IPS-18a (cell line): Measurements from ENCODE around the gene NLE1.
"Not testable (repeated sequence)": the region's sequence is repeated elsewhere in the genome, so short reads cannot be mapped to it uniquely, and the experiment has no call there.

Experiments
- H3K27ac ChIP-seq: one replicate; pipeline ENCODE4 v1.5.1; 2013; ENCODE audit warnings: low read length
- H3K27me3 ChIP-seq: one replicate; pipeline ENCODE4 v1.6.1; 2013; ENCODE audit warnings: mild to moderate bottlenecking, low read length; ENCODE audit not compliant: control insufficient read depth, insufficient read depth
- H3K36me3 ChIP-seq: one replicate; pipeline ENCODE4 v1.6.1; 2013; ENCODE audit warnings: low read depth, low read length; ENCODE audit not compliant: control insufficient read depth
- H3K4me1 ChIP-seq: one replicate; pipeline ENCODE4 v1.6.1; 2013; ENCODE audit warnings: low read depth, low read length; ENCODE audit not compliant: control insufficient read depth
- H3K4me3 ChIP-seq: one replicate; pipeline ENCODE4 v1.5.1; 2013; ENCODE audit warnings: low read length
- H3K9ac ChIP-seq: one replicate; pipeline ENCODE4 v1.6.1; 2013; ENCODE audit warnings: mild to moderate bottlenecking, low read length, moderate library complexity
- H3K9me3 ChIP-seq: one replicate; pipeline ENCODE4 v1.6.1; 2013; ENCODE audit warnings: low read depth, low read length; ENCODE audit not compliant: control insufficient read depth

NLE1 gene

DNA sequence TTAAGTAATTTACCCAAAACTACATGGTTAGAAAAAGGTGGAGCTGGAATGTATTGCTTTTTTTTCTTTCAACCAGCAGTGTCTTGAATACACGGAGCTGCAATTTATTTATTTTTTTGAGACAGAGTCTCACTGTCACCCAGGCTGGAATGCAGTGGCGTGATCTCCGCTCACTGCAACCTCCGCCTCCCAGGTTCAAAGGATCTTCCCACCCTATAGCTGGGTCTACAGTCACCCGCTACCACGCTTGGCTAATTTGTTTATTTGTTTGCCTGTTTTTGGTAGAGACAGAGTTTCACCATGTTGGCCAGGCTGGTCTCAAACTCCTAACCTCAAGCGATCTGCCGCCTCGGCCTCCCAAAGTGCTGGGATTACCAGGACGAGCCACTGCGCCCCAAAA lies 51.4 kb downstream of the NLE1 start:
- Histone ChIP-seq H3K4me1 (peaks cover 23% of the 10 kb centered on the region), H3K27me3 (peaks cover 11% of the 10 kb centered on the region)
- not testable (repeated sequence) for H3K9ac ChIP-seq, H3K9me3 ChIP-seq, H3K36me3 ChIP-seq, H3K27ac ChIP-seq, H3K4me3 ChIP-seq

DNA sequence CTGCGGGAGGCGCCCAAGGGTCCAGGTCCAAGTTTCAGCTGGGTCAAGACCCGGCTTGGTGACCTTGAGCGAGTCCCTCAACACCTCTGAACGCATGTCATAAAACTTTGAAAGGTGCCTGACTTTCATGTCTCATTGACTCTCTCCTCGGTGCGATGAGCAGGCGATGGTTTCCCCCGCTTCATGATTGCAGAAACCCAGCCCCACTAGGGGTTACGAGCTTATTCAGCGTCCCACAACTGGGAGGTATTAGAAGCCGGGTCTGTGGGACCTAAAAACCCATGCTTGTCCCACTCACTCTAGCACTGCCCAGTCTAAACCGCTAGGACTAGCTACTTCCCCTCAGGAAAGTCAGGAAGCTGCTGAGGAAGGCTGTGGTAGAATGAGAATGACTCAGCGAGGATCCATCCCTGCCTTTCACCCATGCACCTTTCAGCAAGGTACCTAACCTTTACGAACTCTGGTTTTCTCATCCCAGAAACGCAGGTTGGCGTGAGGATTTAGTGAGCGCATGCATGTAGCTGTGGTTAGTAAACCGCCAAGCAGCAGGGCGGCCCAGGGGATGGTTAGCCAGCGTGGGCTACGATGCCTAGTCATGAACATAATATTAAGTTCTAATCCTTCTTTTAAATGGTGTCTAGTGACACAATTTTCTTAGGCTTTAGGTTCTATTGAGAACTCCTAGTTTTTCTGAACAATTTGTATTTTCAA lies 52.4 kb downstream of the NLE1 start:
- peaks cover 29% of the 10 kb centered on the region for H3K4me1 ChIP-seq
- peak overlapping the region; percentile 54 for H3K27ac ChIP-seq
- H3K9ac ChIP-seq = peak overlapping the region; percentile 45
- peak overlapping the region; percentile 39 for H3K4me3 ChIP-seq
- no peaks in the 10 kb centered on the region for H3K9me3 ChIP-seq
- H3K27me3 ChIP-seq = peaks cover 11% of the 10 kb centered on the region
- no peaks in the 10 kb centered on the region for H3K36me3 ChIP-seq

DNA sequence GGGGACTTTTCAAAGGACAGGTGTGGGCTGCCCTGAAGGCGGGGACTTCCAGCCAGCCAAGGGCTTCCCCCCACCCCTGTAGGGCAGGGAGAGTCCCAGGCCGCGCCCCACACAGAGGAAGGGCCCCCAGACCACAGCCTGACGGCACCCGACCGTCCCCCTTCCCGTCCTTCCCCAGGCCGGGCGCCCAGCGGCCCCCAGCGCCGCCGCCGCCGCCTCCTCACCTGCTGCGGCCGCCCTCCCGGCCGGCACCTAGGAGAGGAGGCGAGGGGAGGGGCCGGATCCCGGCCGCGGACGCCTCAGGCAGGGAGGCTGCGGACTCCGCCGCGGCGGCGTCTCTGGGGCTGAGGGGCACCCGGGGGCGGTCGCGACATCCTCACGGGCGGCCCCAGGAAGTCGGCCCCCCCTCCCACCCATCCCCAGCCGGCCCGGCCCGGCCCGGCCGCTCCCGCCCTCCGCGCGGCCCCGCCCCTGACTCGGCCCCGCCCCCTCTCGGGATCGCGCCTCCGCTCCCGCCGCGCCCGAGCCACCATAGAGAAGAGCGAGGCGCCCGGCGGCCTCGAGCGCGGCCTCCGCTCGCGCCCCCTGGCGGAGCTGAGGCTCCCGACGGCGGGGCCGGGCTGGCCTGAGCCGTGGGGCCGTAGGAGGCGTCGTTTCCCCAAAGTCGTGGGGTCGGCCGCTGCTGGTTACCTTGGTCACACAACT lies 53.1 kb downstream of the NLE1 start:
- Histone ChIP-seq H3K36me3 (no peaks in the 10 kb centered on the region), H3K4me3 (peak overlapping the region; percentile 82), H3K4me1 (peaks cover 29% of the 10 kb centered on the region), H3K9me3 (no peaks in the 10 kb centered on the region), H3K27me3 (peaks cover 11% of the 10 kb centered on the region), H3K27ac (no peak overlapping the region), H3K9ac (peak overlapping the region; percentile 57)

DNA sequence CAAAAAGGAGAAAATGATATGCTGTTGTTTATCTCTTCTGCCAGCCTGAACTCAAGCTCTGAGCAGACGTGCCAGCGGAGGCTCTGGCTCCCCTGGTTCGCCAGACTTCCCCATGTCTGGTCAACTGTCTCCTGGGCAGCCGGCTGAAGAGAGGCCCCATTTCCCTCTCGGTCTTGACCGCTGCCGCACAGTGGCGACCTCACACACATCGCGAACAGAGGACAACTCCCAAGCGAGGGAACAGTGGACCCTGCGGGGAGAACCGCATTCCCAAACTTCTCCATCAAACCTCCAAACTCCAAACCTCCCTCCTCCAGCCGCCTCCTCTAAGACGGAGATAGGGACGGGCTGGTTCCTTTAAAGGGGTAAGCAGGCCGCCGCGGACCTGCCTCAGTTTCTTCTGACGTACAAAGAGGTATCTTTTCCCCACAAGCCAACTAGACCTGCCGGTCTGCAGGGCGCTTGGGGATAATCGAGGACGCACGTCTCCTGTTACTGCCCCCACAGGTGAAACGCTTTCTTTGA lies 53.7 kb downstream of the NLE1 start:
- Histone ChIP-seq H3K9me3 (no peaks in the 10 kb centered on the region), H3K4me3 (peak overlapping the region; percentile 82), H3K4me1 (peaks cover 29% of the 10 kb centered on the region), H3K27me3 (peaks cover 11% of the 10 kb centered on the region), H3K36me3 (no peaks in the 10 kb centered on the region), H3K9ac (peak overlapping the region; percentile 57), H3K27ac (no peak overlapping the region)

DNA sequence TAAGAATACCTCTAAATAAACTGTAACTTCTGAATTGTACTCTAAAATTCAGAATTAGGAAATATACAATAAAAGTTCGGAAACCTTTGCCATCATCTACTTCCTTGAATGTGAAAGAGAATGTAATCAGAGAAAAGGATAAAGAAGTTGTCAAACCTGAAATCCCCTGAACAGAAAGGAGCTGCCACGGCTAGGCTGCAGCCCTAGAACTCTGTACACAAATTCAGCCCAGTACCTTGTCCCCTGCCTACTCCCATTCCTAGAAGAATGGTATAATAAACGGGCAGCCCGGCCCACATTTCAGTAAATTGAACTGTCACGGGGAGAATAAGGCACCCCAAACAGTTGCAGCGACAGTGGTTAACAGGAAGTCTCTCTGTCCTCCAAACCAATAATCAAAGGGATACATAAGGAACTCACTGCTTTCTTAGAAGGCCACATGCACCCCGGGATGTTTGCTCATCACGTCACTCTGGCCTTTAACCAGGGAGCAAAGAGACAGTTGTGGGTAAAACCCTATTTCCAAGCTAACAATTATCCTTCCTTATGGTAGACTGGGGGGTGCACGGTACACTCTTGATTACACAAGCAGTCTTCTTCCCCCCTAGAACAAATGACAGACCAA lies 54.3 kb downstream of the NLE1 start:
- Histone ChIP-seq H3K4me3 (peak overlapping the region; percentile 82), H3K27me3 (peaks cover 11% of the 10 kb centered on the region), H3K4me1 (peaks cover 33% of the 10 kb centered on the region), H3K36me3 (no peaks in the 10 kb centered on the region), H3K9me3 (no peaks in the 10 kb centered on the region), H3K9ac (peak overlapping the region; percentile 57), H3K27ac (no peak overlapping the region)

DNA sequence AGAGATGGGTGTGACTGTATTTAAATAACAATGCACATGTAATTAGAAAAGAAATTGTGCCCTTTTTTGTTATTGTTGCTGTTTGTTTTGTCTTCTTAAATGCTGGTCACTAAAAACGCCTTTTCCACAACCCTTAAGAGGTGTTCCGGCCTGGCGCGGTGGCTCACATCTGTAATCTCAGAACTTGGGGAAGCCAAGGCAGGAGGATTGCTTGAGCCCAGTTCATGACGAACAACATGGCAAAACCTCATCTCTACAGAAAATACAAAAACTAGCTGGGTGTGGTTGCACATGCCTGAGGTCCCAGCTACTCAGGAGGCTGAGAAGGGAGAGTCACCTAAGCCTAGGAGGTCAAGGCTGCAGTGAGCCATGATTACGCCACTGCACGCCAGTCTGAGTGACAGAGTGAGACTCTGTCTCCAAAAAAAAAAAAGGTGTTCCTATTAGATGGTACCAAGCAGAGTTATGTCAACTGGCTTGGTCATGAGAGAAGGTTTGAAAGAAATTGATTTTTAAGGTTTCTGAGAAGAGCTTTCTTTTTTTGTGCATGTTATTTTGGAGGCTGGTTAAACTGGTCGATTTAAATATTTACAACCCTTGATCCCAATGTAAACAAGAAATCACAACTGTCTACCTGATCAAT lies 55.1 kb downstream of the NLE1 start:
- Histone ChIP-seq H3K4me1 (peaks cover 41% of the 10 kb centered on the region), H3K9me3 (no peaks in the 10 kb centered on the region), H3K27ac (no peak overlapping the region), H3K9ac (no peak overlapping the region), H3K27me3 (peaks cover 11% of the 10 kb centered on the region), H3K36me3 (no peaks in the 10 kb centered on the region), H3K4me3 (no peak overlapping the region)

DNA sequence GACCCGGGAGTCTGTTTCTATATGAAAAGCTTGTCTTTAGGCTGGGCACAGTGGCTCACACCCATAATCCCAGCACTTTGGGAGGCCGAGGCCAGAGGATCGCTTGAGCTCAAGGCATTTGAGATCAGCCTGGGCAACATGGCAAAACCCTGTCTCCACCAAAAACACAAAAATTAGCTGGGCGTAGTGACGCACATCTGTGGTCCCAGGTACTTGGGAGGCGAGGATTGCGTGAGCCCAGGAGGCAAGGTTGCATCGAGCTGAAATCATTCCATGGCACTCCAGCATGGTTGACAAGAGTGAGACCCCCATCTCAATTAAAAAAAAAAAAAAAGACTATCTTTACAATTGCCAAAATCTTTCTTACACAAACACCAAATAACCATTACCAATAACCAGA lies 55.9 kb downstream of the NLE1 start:
- no peaks in the 10 kb centered on the region for H3K9me3 ChIP-seq
- H3K4me3 ChIP-seq = no peak overlapping the region
- H3K36me3 ChIP-seq = no peaks in the 10 kb centered on the region
- H3K4me1 ChIP-seq = peaks cover 42% of the 10 kb centered on the region
- no peak overlapping the region for H3K27ac ChIP-seq
- H3K9ac ChIP-seq = no peak overlapping the region
- H3K27me3 ChIP-seq = peaks cover 11% of the 10 kb centered on the region

DNA sequence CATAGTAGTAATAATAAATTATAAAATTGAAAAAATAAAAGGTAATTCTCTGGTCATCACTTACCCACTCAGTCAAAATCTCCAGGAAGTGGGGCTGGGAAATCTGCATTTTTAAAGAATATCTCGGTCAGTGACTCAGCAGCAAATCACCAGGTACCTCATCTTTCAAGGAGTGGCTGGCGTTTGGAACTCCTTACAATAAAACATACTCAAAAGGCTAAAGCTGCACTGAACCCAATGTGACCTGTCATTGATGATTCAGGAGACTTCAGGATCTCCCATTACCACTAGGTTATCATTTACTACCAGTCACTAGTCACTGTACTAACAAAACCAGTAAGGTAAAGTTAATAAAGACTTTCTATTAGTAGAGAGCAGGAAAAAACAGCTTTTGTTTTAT lies 57.1 kb downstream of the NLE1 start:
- no peaks in the 10 kb centered on the region for H3K9me3 ChIP-seq
- H3K27me3 ChIP-seq = peaks cover 11% of the 10 kb centered on the region
- peaks cover 49% of the 10 kb centered on the region for H3K4me1 ChIP-seq
- H3K36me3 ChIP-seq = no peaks in the 10 kb centered on the region
- H3K4me3 ChIP-seq = no peak overlapping the region
- no peak overlapping the region for H3K27ac ChIP-seq
- H3K9ac ChIP-seq = no peak overlapping the region

DNA sequence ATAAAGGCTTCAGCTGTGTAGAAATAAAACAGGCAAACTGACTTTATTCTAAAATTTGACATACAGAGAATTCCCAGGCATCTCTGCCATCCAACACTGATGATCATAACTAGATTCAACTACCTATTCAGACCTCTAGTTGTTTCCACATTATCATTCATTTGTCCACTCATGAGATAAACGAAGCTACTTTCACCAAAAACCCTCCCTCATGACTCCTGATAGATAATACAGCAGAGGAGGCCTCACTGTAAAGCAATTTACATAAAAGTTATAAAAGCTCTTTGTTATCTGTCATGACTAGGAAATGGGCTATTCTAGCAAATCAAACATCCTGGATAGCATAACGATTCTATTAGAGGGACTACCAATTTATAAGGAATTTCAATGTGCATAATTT lies 59.0 kb downstream of the NLE1 start:
- no peaks in the 10 kb centered on the region for H3K36me3 ChIP-seq
- no peak overlapping the region for H3K4me3 ChIP-seq
- H3K27ac ChIP-seq = no peak overlapping the region
- H3K4me1 ChIP-seq = peaks cover 45% of the 10 kb centered on the region
- no peak overlapping the region for H3K9ac ChIP-seq
- no peaks in the 10 kb centered on the region for H3K9me3 ChIP-seq
- H3K27me3 ChIP-seq = peaks cover 8% of the 10 kb centered on the region

DNA sequence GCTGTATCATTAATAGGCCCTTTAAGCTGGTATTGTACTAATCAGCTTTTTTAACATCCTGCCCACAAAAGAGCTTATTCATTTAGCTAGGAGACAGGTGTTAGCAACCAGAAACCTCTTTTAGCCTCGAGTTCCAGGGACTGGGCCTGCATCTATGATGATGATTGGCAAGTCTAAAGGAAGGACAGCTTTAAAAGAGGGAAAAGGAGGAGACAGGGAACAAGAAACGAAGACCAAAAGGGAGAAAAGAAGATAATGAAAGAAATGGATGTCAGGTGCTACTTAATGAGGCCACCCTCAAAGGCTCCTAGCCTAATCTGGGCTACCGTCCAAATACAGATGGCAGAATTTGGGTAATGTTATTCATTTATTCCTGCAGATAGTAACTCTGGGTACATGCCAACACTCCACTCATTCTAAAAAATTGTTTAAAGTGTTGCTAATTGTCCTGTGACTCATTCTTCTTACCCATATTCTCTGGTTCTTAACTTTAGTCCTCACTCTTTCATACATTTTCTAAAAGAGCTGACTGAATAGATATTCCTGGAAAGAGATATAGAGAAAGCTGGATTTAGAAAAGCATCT lies 59.9 kb downstream of the NLE1 start:
- no peak overlapping the region for H3K4me3 ChIP-seq
- H3K27me3 ChIP-seq = no peaks in the 10 kb centered on the region
- H3K27ac ChIP-seq = no peak overlapping the region
- peaks cover 36% of the 10 kb centered on the region for H3K4me1 ChIP-seq
- H3K9ac ChIP-seq = no peak overlapping the region
- H3K36me3 ChIP-seq = no peaks in the 10 kb centered on the region
- H3K9me3 ChIP-seq = no peaks in the 10 kb centered on the region

DNA sequence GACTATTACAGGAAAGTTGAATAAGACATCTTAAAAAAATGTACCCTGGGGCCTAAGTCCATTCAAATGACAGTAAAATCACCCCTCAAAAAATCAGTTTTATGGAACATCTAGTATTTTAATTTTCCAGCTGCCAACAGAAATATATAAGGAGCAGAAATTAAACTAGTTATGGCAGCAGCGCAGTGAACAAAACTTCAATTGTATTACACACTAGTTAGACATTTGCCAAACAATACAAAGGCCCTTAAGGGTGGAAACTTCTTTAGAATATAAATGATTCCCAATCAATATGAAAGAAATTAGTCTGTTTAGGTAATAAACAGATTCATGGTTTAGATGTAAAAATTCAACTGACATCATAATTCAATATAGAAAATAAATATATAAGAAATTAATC lies 60.5 kb downstream of the NLE1 start:
- no peak overlapping the region for H3K9ac ChIP-seq
- no peaks in the 10 kb centered on the region for H3K9me3 ChIP-seq

More for the DNA sequence above, 60.5 kb downstream of the NLE1 start:
- Histone ChIP-seq H3K27me3 (no peaks in the 10 kb centered on the region), H3K4me3 (no peak overlapping the region), H3K36me3 (no peaks in the 10 kb centered on the region), H3K27ac (no peak overlapping the region), H3K4me1 (peaks cover 31% of the 10 kb centered on the region)
